AG09319 (cell line): Measurements from ENCODE around the gene HOXD11.

Experiments
- DNase-seq: peaks from one replicate; pipeline ENCODE4 v3.0.0-alpha.2; 2010; ENCODE audit warnings: low read depth; ENCODE audit errors: extremely low read depth
- CTCF ChIP-seq: IDR thresholded peaks from 2 replicates; pipeline ENCODE4 v1.5.1; 2011; ENCODE audit warnings: low read depth, mild to moderate bottlenecking, inconsistent platforms, low read length, moderate library complexity

The HOXD11 gene

GRCh38 chr2:176105730-176106580 lies 1.1 kb upstream of the HOXD11 start:
- no peak for DNase-seq
- no peak for TF ChIP-seq CTCF

- TF ChIP-seq CTCF: no peak
- DNase-seq: no peak
These were observed 676 bp downstream of the HOXD11 start for GRCh38 chr2:176107731-176108181.

- DNase-seq: no peak
- no peak for TF ChIP-seq CTCF
These were observed 2.3 kb downstream of the HOXD11 start for GRCh38 chr2:176109192-176109901.

GRCh38 chr2:176109946-176110345 lies 2.9 kb downstream of the HOXD11 start:
- no peak for TF ChIP-seq CTCF
- DNase-seq: no peak

- no peak for DNase-seq
- no peak for TF ChIP-seq CTCF
These were observed 3.6 kb downstream of the HOXD11 start for GRCh38 chr2:176110415-176111308.

GRCh38 chr2:176111309-176111663 lies 4.2 kb downstream of the HOXD11 start:
- TF ChIP-seq CTCF: peak; percentile 54
- no peak for DNase-seq
